ENCODE results near the gene CCR2.
A peak's percentile ranks its signal among the peaks of the same experiment; 100 is the strongest.
"Not testable (repeated sequence)": the region's sequence is repeated elsewhere in the genome, so short reads cannot be mapped to it uniquely, and the experiment has no call there.

Gene CCR2

DNA sequence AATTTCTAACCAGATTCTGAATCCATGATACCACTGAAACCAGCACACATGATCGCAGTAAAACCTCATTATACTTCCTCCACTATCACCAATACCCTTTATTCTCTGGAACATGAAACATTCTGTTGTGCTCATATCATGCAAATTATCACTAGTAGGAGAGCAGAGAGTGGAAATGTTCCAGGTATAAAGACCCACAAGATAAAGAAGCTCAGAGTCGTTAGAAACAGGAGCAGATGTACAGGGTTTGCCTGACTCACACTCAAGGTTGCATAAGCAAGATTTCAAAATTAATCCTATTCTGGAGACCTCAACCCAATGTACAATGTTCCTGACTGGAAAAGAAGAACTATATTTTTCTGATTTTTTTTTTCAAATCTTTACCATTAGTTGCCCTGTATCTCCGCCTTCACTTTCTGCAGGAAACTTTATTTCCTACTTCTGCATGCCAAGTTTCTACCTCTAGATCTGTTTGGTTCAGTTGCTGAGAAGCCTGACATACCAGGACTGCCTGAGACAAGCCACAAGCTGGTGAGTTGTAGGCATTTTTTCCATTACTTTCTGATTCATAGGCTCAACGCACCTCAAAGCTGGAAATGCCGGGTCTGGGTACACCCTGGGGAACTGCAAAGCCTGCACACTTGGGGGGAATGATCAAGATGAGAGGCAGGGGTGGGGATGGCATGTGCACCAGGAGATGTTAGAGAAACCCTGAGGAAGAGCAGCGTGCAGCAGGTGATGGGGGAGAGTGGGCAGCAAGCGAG lies at the start of gene CCR2:
TSS of gene CCR2 (plus strand) at position 465 of the 764 bp plus-strand sequence. CDS start 3,417 bp downstream, outside the sequence.
- DNase-seq = peak; percentile 39

DNA sequence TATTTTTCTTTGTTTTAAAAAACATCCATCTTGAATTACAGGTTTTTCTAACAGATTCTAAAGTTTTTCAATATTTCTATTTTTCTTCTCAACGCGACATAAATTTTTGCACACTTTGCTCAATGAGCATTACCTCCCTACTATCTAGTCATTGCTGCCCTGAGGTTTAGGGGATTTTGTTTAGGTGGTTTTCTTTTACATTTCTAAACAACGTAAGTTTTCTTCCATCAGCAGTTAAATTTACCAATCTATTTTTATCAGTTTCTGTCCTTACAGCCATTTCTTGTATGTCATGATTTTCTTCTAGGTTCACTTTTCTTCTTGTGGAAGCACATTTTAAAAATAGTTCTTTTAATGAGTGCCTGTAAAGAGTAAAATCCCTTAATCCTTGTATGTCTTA lies 49.2 kb upstream of the CCR2 start:
- DNase-seq = no peak

GRCh38 chr3:46312991-46313390 lies 40.9 kb upstream of the CCR2 start:
- no peak for DNase-seq

DNA sequence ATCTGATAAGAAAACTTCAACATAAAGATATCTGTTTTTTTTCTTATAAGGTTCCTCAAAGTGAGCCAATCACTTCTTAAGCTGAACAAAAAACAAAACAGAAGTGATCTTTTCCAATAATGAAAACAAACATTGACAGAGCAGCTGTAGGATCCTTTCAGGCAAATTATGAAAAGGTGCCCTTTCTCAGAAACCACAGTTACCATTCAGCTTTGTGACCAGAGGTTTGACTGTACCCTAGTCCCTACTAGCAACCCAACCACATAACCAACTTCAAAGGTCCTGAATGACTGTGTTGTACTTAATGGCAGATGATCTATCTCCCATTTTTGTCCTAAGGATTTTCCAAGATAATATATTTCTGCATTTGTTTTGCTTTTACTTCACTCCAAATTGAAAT lies 39.4 kb upstream of the CCR2 start:
- DNase-seq = no peak

DNA sequence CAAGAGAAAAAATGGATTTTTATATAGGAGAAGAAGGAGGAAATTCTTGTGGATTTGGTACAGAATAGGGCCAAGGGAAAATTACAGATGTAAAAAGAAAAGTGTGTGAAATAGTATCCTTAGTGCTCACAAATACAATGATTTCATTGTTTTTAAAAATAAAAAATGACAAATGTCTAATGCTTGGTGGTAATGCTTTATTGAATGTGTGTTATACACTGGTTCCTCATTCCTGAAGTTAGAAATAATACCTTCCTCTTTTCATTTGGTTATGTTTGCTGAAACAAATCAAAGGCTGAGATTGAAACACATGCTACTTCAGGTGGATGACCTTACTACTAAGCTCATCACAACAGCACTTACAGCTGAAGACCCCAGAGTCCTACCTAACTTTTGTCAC lies 37.7 kb upstream of the CCR2 start:
- DNase-seq = no peak

GRCh38 chr3:46318207-46318927 lies 35.5 kb upstream of the CCR2 start:
- DNase-seq = no peak

- no peak for DNase-seq
Observed at GRCh38 chr3:46321461-46322104, 32.3 kb upstream of the CCR2 start.

DNA sequence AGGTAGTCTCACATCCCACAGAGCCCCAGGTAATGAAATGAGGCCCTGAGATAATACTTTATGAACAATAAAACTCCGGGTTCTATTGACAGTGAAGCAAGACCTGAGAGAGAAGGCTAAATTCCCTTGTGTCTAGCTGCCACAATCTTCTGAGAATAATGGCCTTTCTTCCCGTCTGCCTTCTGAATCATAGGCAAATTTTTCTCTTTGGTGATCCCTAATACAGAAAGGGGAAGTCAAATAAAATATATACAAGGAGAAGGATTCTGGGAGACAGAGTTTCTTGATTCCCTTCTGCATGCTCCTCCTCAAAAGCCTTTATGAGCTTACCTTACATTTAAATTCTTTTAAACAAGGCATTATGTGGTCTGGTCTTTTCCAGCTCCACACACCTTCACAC lies 29.9 kb upstream of the CCR2 start:
- DNase-seq = no peak

DNA sequence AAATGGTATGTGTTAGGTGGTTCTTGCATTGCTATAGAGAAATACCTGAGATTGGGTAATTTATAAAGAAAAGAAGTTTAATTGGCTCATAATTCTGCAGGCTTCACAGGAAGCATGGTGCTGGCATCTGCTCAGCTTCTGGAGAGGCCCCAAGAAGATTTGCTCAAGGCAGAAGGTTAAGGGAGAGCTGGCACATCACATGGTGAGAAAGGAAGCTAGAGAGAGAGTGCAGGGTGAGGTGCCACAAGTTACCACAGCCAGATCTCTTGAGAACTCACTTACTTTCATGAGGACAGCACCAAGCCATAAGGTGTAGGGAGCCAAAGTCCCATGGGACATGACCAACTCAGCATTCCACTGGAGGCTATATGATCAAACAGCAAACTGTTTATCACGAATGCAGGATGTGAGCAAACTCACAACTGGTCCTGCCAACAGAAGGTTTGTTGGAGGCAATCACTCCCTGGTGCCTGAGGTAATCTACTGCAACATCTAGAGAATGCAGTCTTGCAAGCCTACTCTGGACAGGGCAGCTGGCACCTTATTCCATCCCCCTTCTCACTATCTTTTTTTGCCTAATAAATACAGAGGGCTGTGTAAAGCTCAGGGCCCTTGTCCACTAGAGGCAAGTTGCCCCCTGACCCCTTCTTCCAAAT lies 28.1 kb upstream of the CCR2 start:
- no peak for DNase-seq

- not testable (repeated sequence) for DNase-seq
Observed at GRCh38 chr3:46330676-46331075, 23.2 kb upstream of the CCR2 start.

DNA sequence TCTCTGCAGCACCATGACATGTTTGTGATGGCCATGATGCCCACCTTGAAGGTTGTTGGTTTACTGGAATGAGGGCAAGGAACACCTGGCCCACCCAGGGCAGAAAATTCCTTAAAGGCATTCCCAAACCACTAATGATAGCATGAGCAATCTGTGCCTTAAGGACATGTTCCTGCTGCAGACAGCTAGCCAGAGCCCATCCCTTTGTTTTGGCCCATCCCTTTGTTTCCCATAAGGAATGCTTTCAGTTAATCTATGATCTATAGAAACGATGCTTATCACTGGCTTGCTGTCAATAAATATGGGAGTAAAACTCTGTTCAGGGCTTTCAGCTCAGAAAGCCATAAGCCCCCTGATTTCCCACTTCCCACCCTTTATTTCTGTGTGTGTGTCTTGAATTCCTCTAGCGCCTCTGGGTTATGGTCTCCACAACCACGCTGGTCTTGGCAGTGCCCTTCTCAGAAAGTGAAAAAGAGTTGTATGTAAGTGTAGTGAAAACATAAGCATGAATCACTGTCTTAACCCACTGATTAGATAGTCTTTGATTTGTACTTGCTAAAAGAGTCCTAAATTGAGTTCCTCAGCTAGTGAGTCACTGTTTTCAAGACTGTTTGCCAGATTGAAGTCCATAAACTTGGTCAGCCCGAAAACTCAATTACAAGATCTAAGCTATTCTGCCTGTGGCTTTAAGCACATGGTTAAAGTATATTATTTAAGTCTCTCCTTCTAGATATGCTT lies 19.0 kb upstream of the CCR2 start:
- DNase-seq = no peak

GRCh38 chr3:46335541-46335940 lies 18.4 kb upstream of the CCR2 start:
- no peak for DNase-seq

GRCh38 chr3:46337911-46338310 lies 16.0 kb upstream of the CCR2 start:
- DNase-seq = no peak

GRCh38 chr3:46338840-46339239 lies 15.1 kb upstream of the CCR2 start:
- DNase-seq = no peak

GRCh38 chr3:46344476-46344875 lies 9.4 kb upstream of the CCR2 start:
- DNase-seq = no peak

DNA sequence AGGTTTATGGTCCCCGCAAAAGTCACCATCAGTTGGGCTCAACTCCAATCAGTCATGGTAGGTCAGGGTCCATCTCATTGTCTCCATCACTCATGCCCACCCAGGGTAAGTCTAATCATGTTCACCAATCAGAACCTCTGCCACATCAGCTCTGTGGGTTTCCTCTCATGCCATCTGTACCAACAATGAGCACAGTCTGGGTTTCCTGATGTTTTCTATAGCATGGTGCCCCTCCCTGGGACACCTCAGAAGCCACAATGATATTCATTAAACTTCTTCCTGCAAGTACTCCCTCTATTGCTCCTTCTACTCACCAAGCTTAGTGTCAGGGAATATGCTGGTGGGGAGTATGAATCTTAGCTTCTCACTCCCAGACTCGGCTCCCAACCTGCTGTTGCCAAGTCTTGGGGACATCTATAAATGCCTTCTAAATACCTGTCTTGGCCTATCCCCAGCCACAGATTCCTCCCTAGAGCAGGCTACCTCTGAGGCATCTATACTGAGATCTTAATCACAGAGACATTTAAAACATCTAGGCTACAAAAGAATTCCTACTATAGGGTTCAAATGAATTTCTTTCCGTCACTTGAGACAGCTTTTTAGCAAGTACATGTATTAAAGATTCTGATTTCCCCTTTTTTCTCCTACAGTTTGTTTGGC lies 5.0 kb upstream of the CCR2 start:
- DNase-seq = no peak

- DNase-seq = no peak
Observed at GRCh38 chr3:46349484-46350261, 4.2 kb upstream of the CCR2 start.

DNA sequence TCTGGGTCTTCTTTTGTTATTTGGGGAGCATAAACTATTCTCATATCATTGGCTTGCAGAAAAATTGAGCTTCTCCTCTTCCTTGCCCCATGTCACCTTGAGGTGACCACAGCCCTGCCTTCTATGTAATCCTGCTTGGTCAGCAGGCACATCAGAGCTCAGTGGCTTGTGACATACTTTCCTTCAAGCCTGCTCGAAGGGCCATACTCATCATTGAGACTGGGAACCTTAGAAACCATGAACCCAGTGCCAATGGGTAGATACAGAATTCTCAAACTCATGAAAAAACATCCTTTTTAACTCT lies 3.7 kb upstream of the CCR2 start:
- DNase-seq = no peak

DNA sequence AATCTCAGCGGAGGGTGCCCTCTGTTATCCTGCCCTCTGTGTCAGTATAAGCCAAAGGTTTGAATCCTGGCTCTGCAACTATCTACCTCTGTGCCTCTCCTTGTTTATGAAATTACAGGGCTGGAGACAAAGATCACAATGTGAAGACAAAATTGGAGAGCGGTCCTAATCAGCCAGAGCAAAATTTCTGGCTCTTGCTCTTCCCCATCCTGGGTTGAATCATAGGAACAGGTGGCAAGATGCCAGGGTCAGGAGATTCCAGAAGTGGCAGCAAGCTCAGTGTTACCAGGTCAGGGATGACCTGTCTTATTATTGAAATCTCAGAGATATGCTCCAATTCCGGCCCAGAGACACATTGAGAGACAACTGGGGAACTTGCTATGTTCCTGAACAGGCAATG lies 2.3 kb upstream of the CCR2 start:
- DNase-seq = no peak

DNA sequence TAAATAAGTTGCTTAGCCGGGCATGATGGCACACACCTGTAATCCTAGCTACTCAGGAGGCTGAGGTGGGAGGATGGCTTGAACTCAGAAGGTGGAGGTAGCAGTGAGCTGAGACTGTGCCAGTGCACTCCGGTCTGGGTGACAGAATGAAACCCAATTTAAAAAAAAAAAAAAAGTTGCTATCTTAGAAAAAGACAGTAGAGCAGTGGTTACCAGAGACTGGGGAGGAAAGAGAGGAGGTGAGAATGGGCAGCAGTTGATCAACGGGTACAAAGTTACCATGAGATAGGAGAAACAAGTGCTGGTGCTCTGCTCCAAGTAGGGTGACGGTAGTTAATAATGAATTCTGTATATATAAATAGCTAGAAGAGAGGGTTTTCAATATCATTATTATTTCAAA lies 821 bp upstream of the CCR2 start:
- no peak for DNase-seq

DNA sequence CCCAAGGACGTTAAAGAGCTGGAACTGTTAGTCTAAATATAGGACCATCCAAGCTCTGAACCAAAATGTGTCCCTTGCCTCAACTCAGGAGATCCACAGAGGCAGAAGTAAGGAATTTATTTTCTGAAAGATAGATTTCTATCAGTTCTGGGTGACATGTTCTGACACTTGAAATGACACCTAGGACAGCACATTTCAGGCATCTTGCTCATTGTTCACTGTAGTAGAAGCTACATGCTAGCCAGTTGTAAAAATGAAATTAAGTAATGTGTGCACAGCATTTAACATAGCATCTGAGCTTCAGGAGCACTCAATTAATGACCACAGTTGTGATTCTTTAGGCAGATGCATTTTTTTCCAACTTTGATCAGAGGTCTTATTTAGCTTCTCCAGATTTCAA lies 567 bp downstream of the CCR2 start:
- DNase-seq = no peak

GRCh38 chr3:46354984-46355383 lies 1.1 kb downstream of the CCR2 start:
- no peak for DNase-seq

All from stimulated activated CD4-positive, alpha-beta T cell treated with anti-CD3 and anti-CD28 coated beads, Interleukin-1b, Interleukin-23, amount 100 ng/mL, for 48 hours (primary cell).